Measurements from ENCODE around the gene RRP12.

GRCh38 chr10:97434557-97434956 is 33.4 kb upstream of the RRP12 start:
- TF ChIP-seq EZH2 (IDR thresholded peaks at IDR 0.05; ENCODE audit: insufficient read depth, poor library complexity, severe bottlenecking) (no peak), EZH2phosphoT487 (IDR thresholded peaks at IDR 0.05; ENCODE audit: insufficient read depth, low read depth) (no peak)

Data from GM23248 (cell line).